ENCODE data around the gene FAM81B. TPM values are rescaled to one million over a fixed set of nuclear protein-coding genes. Genes with fewer than 3 reads are reported as not detected.

Gene FAM81B
- total RNA-seq, 2 experiments from 2014 or later, result not detected

- BruUV-seq (replicated peaks), result no TSS peak
- CTCF ChIA-PET (ENCODE audit: unreplicated experiment), result no interaction called here
- TF ChIP-seq EZH2phosphoT487 (IDR thresholded peaks at IDR 0.05; ENCODE audit: borderline replicate concordance, low read depth, low read length) (no peak), CTCF (conservative IDR thresholded peaks at IDR 0.05; ENCODE audit: low read length) (no peak)
Measured at GRCh38 chr5:95350631-95351030, 40.5 kb upstream of the FAM81B start.

GRCh38 chr5:95352691-95353090 lies 38.5 kb upstream of the FAM81B start:
- Histone ChIP-seq H3K4me2 (ENCODE audit: low read length) (no peak overlapping the region), H3K4me1 (ENCODE audit: insufficient read depth, low read length, poor library complexity, severe bottlenecking) (no peaks in the 10 kb centered on the region), H4K20me1 (ENCODE audit: insufficient read depth, low read length) (no peaks in the 10 kb centered on the region), H3K27ac (ENCODE audit: low read depth, low read length, poor library complexity, severe bottlenecking) (no peak overlapping the region), H3K79me2 (ENCODE audit: insufficient read depth, low read depth, low read length) (no peaks in the 10 kb centered on the region), H3K4me3 (ENCODE audit: low read depth, low read length, poor library complexity, severe bottlenecking) (no peak overlapping the region), H3K36me3 (ENCODE audit: insufficient read depth, low read length) (no peaks in the 10 kb centered on the region), H3K9me3 (ENCODE audit: low read length) (no peaks in the 10 kb centered on the region), H2AFZ (ENCODE audit: low read length) (no peak overlapping the region), H3K9me2 (ENCODE audit: insufficient read depth, low read length) (no peaks in the 10 kb centered on the region)
- DNase-seq (ENCODE audit: low spot score), result no peak
- POLR2A ChIA-PET, result no interaction called here
- intact Hi-C loops (cut with micrococcal nuclease; ENCODE audit: unreplicated experiment), result no loop called here
- BruUV-seq (replicated peaks), result no TSS peak
- TF ChIP-seq EZH2phosphoT487 (IDR thresholded peaks at IDR 0.05; ENCODE audit: borderline replicate concordance, low read depth, low read length), result no peak
- no peak for TF ChIP-seq CTCF (conservative IDR thresholded peaks at IDR 0.05; ENCODE audit: low read length)
- CTCF ChIA-PET (ENCODE audit: unreplicated experiment), result no interaction called here

More at GRCh38 chr5:95350631-95351030, 40.5 kb upstream of the FAM81B start:
- DNase-seq (ENCODE audit: low spot score), result no peak
- no peaks in the 10 kb centered on the region for H4K20me1 ChIP-seq (ENCODE audit: insufficient read depth, low read length)
- no peak overlapping the region for H3K4me2 ChIP-seq (ENCODE audit: low read length)
- no peak overlapping the region for H3K27ac ChIP-seq (ENCODE audit: low read depth, low read length, poor library complexity, severe bottlenecking)
- H3K79me2 ChIP-seq (ENCODE audit: insufficient read depth, low read depth, low read length), result no peaks in the 10 kb centered on the region
- POLR2A ChIA-PET, result interaction anchor here (0.8 kb wide), 1 partner anchor 77 kb away, joined by 3 read pairs; no protein-coding TSS in a partner anchor
- no peaks in the 10 kb centered on the region for H3K4me1 ChIP-seq (ENCODE audit: insufficient read depth, low read length, poor library complexity, severe bottlenecking)
- H3K36me3 ChIP-seq (ENCODE audit: insufficient read depth, low read length), result no peaks in the 10 kb centered on the region
- H3K4me3 ChIP-seq (ENCODE audit: low read depth, low read length, poor library complexity, severe bottlenecking), result no peak overlapping the region
- no peaks in the 10 kb centered on the region for H3K9me2 ChIP-seq (ENCODE audit: insufficient read depth, low read length)
- no peaks in the 10 kb centered on the region for H3K9me3 ChIP-seq (ENCODE audit: low read length)
- H2AFZ ChIP-seq (ENCODE audit: low read length), result no peak overlapping the region
- intact Hi-C loops (cut with micrococcal nuclease; ENCODE audit: unreplicated experiment), result no loop called here

GRCh38 chr5:95358320-95358719 lies 32.8 kb upstream of the FAM81B start:
- Histone ChIP-seq H3K9me3 (ENCODE audit: low read length) (no peaks in the 10 kb centered on the region), H3K4me3 (ENCODE audit: low read depth, low read length, poor library complexity, severe bottlenecking) (no peak overlapping the region), H4K20me1 (ENCODE audit: insufficient read depth, low read length) (no peaks in the 10 kb centered on the region), H3K36me3 (ENCODE audit: insufficient read depth, low read length) (no peaks in the 10 kb centered on the region), H2AFZ (ENCODE audit: low read length) (no peak overlapping the region), H3K9me2 (ENCODE audit: insufficient read depth, low read length) (no peaks in the 10 kb centered on the region), H3K4me2 (ENCODE audit: low read length) (no peak overlapping the region), H3K4me1 (ENCODE audit: insufficient read depth, low read length, poor library complexity, severe bottlenecking) (no peaks in the 10 kb centered on the region), H3K79me2 (ENCODE audit: insufficient read depth, low read depth, low read length) (no peaks in the 10 kb centered on the region), H3K27ac (ENCODE audit: low read depth, low read length, poor library complexity, severe bottlenecking) (no peak overlapping the region)
- no TSS peak for BruUV-seq (replicated peaks)
- POLR2A ChIA-PET, result no interaction called here
- no peak for DNase-seq (ENCODE audit: low spot score)
- TF ChIP-seq CTCF (conservative IDR thresholded peaks at IDR 0.05; ENCODE audit: low read length), result no peak
- no peak for TF ChIP-seq EZH2phosphoT487 (IDR thresholded peaks at IDR 0.05; ENCODE audit: borderline replicate concordance, low read depth, low read length)
- CTCF ChIA-PET (ENCODE audit: unreplicated experiment), result no interaction called here
- intact Hi-C loops (cut with micrococcal nuclease; ENCODE audit: unreplicated experiment), result no loop called here

All from OCI-LY7 (cell line).